Stimulated activated CD4-positive, alpha-beta T cell treated with anti-CD3 and anti-CD28 coated beads, Interleukin-1b, Interleukin-23, amount 100 ng/mL, for 24 hours (primary cell): ENCODE results near the gene ZNF275.
"Not testable (repeated sequence)": the region's sequence is repeated elsewhere in the genome, so short reads cannot be mapped to it uniquely, and the experiment has no call there.

Source experiments
- DNase-seq, 4 experiments: peaks; one replicate each; pipeline ENCODE4 v3.0.0-alpha.2; 2020; ENCODE audit warnings: low read depth in 4 of 4, low spot score in 1 of 4

The ZNF275 gene

DNA sequence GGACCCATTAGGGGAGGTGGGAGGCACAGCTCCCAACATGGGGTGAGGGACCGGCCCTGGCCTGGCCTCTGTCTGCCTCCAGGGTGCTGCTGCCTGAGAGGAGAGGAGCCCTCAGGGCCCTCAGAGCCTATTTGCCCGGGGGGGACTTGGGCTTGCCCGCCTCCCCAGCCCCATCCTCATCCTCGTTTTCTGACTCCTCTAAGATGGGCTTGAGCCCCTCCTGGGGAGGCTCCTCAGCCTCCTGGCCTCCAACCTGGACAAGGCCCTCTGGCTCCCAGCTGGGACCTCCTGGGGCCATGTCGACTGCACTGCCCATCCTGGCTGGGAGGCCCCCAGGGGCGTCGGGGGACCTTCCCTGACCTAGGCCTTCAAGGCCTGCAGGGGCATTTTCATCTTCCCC is 15.1 kb upstream of the ZNF275 start:
- no peak for DNase-seq

DNA sequence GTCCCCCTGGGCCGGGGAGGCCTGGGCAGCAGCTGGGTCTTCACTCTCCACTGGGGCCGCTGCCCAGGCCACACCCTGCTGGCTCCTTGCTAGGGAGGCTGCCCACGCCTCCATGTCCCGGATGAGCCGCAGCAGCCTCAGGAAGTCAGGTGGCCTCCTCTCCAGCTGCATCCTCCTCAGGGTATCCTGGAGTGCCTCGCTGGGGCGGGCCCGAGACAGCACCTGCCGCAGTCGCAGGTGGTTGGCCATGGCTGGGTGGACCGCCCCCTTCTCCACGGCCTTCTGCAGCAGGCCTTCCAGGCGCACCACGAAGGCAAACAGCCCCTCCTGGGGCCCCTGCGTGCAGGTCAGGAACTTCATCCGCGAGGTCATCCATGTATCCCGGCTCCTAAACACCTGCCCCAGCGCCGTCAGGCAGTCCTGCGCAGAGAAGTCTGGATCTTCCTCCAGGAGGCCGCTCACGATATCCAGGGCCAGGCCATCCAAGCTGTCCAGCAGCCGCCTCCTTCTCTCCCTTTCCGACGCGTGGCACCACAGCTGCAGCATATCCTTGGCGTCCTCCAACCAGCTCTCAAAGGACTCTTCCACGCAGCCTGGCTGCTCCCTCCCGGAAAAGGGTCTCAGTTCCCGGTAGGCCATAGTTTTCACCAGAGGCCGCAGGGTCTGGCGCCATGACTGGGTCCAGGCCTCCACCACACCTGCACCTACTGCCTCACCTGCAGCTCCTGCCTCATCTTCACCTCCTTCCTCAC is 14.5 kb upstream of the ZNF275 start:
- no peak for DNase-seq

DNA sequence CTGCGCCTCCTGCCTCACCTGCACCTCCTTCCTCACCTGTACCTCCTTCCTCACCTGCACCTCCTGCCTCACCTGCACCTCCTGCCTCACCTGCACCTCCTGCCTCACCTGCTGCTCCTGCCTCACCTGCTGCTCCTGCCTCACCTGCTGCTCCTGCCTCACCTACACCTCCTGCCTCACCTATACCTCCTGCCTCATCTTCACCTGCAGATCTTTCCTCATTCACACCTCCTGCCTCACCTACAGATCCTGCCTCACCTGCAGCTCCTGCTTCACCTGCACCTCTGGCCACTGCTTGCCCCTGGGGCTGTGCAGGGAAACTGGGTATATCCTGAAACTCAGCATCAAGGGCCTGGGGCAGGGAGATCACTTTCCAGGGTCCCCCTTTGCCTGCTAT is 13.9 kb upstream of the ZNF275 start:
- not testable (repeated sequence) for DNase-seq

DNA sequence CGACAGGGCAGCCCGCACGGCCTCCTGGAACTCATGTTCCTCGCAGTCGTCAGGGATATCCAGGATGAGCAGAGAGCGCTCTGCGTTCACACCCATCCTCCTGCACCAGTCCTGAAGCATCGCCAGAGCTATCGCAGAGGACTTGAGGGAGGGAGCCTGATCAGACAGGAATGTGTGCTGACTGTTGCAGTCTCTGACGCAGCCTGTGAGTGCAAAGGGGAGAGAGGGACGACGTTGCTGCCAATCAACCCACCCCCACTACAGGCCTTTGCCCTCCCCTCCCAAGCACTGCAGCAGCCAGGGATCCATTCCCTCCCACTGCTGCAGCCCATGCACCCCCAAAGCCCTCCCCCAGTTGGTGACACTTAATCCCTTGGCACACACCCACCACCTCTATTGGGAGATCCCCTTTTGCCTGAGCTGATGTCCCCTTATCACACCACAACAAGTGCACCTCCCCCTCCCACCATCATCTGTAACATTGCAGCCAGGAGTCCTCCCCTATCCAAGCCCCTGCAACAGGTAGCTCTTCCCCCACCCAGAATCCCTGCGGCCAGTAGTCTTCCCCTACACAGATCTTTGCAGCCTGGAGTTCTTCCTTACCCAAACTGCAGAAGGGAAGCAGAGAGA is 13.3 kb upstream of the ZNF275 start:
- no peak for DNase-seq

DNA sequence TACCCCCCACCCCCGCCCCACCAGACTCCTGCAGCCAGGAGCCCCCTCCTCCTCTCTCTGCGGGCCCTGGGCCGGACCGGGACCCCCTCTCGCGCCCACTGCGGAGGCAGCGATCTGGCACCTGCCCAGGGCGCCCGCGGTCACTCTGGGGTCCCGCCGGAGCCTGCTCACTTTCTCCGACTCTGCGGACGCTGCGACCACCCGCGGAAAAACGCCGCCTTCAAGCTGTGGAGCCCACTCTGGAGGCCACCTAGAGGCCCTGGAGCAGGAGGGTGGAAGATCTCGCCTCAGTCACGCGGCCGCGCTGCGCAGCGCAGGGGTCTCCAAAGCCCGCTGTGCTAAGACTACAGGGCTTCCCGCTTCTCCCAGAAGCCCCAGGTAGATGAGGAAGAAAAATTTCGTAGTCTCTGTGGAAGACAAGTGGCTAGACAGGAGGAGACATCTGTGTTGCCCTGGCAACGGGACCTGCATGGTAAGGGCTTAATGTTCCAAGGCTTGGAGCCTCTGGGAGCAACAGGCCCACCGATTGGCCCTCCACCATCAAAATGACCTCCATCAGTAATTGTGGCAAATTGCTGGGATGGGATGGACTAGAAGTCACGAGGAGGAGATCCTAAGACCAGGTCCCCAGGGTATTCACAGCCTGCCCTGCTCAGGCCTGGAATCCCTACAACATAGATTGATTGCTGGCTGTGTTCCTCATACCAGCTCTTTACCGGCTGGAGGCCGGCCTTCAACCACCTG is 12.4 kb upstream of the ZNF275 start, which contains the start of gene PNMA6F:
Gene PNMA6F (minus strand): TSS at position 387 of the 744 bp plus-strand sequence. CDS start 1,093 bp downstream, outside the sequence.
- no peak for DNase-seq

DNA sequence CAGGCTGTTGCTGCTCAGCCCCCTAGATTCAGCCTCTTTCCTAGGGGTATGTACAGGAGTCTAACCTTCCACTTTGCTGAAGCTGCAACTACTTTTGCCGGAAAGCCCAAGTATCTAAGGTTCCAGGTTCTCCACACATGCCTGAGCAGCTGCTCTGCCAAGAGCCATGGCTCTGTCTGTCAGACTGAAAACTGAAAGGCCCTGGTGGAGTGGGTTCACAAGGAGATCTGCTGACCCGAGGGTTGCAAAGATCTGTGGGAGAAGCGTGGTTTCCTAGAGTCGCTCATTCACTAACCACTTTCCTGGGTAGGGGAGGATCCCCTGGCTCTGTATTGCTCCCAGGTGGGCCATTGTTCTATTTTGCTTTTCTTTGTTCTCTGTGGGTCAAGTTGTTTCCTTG is 6.4 kb upstream of the ZNF275 start:
- DNase-seq: no peak

DNA sequence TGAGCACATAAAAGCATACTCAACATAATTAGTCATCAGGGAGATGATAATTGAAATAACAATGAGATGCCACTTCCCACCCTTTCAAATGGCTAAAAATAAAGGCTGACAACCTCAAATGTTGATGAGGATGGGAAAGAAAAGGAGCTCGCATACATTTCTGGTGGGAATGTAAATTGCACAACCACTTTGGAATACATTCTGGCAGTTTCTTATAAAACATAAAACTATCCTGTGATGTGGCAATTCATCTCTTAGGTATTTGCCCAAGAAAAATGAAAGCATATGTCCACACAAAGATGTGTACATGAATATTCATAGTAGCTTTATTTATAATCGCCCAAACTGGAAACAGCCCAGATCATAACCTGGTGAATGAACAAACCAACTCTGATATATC is 687 bp upstream of the ZNF275 start:
- DNase-seq: no peak

DNA sequence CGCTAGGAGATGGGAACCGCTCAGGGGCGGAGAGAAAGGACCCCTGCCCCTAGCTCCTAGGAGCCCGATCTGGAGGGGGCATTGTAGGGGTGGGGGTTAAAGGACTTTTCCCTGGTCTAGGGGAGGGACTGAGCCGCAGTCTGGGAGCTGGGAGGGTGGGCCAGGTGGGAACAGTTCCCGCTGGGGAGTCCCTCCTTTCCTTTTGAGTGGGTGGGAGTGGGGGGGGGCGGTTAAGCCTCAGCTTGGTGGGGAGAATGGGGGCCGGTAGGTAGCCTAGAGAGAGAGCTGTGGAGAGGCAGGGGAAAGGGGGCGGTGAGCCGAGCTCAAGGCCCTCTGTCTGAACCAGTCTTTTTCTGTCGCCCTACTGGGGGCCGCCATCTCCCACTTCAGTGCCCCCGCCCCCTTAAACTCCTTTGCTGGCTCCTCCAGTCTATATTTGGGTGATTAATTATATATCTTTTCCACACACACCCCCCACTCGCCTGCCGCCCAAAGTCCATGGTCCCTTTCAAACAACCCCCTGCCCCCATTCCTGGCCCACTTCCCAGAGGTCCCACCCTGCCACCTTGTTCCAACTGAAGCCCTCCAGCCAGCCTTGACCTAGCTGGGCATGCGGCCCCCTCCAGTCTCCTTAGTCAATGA is 822 bp downstream of the ZNF275 start:
- no peak for DNase-seq

DNA sequence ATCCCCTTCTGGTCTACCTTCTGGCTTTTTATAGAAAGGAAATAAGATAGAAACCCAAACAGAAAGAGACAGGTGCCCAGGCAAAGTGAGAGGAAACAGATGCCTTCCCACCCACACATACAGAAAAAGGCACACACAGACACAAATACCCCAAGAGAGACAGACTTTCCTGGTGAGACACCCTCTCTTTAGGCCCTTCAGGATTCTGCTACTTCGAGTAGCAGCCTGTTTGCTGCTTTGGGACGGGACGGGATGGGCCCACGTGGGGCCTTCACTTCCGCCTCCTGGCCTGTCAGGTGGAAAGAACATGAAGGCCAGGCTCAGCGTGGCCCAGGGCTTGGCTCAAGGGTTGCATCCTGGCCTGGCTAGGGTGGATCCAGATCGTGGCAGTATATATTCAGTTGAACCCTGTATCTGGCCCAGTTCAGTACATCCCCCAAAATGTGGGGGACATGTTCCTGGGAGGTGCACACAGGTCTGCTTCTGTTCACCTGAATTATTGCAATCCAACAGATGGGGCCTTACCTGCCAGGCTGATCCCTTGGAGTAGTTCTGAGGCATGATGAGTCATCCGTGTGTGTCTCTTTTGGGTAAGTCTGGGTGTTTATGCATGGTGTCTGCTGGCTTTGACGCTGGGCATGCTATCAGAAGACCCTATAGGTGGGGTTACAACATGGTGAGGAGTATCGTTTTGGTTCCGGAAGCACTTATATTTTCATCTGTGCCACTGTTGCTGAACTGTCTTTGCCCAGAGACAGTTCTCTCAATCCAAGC is 2.4 kb downstream of the ZNF275 start:
- no peak for DNase-seq

DNA sequence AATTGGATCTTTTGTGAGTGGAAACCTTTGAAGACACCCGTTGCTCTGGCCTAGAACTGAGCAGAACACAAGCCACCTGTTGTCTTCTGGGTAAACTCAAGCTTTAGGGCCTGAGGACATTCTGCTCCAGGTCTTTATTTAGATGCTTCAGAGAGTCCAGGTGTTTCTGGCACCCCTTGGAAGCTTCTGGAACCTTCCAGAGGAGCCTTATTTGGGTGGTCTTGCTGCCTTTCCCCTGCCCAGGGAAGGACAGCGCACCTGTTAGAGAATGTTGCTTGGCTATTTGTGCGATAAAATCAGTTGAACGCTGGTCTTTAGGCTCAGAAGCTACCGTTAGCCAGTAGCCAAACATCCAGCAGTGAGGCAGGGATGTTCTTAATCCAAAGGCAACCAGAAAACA is 3.0 kb downstream of the ZNF275 start:
- DNase-seq: no peak

DNA sequence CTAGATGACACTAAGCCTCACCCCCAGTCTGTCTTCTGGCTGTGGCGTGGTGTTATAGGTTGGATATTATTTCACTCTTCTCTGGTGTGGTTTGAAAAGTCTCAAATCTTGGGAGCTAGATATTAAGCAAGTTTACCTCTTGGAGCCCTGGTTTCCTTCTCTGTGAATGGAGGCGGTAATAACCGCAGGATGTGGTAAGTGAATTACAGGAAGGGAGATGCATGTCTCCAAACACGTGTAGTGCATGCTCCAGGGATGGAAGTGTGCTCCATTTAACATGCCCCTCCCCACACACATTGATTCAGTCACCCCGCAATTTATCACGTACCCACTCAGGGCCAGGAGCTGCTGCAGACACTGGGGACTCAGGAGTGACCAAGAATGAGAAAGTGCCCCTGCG is 4.9 kb downstream of the ZNF275 start:
- DNase-seq: no peak

DNA sequence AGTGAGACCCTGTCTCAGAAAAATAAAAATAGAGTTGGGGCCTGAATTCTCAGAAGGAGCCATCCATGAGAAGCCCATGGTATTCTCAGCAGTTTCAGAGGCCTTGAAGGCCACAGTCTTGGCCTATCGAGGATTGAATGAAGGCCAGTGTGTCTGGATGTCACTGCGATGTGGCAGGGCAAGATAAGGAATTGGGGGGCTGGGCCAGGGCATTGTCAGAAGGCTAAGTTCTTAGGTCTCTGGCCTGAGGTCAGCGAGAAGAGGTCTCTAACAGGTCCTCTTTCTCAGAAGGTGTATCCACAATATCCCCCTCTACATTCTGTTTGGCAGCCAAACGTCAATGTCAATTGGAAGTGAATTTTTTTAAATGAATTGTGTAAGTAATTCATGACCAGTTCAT is 5.7 kb downstream of the ZNF275 start:
- no peak for DNase-seq

DNA sequence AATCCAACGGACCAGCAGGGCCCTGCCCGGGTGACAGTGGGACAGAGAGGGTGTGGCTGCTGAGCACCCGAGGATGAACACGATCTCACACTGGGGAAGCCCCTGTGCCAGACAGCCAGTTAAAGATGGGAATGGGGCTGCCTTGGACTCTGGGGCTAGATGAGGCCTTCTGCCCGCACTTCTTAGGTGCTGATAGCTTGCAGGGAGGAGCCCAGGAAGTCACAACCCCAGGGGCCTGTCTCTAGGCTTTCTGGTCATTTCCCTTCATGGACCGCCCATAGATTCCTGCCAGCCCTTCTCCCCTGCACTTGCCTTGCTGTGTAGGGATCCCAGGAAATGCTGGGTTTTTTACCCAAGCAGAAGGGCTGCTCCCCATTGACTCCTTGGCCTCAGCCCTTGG is 6.2 kb downstream of the ZNF275 start:
- DNase-seq: no peak

DNA sequence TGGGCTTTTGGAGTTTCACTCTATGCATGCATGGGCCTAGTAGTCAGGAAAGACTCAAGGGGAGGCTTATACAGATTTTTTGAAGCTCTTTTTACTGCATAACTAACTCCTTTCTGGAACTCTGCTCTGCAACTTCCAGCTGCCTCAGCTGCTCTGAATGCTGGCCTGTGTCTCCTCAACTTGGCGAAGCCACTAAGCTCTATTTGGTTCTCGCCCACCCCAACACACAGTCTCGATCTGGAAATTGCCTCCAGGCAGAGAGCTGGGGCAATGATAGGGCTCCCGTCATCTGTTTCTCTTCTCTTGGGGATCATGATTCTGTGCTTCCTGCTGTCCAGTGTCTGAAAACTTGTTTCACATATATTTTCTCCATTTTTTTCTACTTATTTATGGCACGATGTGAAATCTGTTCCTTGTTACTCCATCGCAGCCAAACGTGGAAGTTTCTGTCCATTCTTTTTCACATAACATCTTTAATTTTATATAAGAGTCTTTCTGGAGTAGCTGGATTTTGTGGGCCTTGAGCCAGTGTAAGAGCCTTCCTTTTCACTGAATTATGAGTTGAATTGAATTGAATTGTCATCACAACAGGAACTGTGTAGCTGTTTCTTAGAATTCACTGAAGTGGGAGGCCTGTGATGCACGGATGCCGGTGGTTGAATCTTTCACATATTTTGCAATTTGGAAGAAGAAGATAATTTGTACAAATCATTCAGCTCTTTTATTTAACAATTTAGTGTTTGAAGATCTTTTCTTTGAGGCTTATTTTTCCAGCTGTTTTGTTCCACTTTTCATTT is 9.0 kb downstream of the ZNF275 start:
- no peak for DNase-seq

DNA sequence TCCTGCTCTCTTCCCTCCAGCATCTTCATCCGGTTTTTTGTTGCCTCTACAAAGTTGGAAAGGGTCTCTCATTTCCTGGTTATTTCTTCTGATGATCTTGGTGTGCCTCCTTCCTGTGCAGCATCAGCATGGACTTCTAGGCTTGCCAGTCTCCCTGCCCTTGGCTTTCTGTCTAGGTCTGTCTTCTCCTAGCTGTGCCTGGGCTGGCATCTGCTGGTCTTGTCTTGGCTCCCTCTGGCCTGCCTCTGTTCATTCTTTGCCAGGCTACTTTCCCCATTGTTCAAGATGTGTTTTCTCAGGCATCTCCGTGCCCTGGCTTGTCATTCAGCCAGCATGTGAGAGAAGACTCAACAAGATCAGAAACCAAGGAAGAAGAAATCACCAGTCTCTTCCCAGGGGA is 9.7 kb downstream of the ZNF275 start:
- DNase-seq: no peak

DNA sequence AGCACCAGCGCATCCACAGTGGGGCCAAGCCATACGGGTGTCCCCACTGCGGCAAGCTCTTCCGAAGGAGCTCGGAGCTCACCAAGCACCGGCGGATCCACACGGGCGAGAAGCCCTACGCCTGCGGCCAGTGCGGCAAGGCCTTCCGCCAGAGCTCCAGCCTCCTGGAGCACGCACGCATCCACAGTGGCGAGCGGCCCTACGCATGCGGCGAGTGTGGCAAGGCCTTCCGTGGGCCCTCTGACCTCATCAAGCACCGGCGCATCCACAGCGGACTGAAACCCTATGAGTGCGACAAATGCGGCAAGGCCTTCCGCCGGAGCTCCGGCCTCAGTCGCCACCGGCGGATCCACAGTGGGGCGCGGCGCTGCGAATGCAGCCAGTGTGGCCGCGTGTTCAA is 13.6 kb downstream of the ZNF275 start:
- DNase-seq: no peak

DNA sequence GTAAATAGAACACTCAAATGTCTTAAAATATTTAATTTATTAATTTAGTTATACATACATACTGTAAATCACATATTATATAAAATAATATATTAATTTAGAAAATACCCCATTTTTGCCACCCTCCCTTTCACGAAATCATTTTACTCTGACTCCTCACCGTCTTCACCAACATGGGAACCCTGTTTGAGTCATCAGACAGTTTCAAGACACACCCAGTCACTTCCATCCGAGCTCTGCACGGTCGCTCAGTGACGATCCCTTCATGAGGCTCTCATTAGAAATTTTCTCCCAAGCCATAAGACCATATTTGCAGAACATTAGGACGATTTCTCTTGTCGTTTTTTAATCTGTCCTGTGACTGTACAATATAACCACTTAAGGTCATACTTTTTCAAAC is 14.5 kb downstream of the ZNF275 start:
- DNase-seq: no peak

DNA sequence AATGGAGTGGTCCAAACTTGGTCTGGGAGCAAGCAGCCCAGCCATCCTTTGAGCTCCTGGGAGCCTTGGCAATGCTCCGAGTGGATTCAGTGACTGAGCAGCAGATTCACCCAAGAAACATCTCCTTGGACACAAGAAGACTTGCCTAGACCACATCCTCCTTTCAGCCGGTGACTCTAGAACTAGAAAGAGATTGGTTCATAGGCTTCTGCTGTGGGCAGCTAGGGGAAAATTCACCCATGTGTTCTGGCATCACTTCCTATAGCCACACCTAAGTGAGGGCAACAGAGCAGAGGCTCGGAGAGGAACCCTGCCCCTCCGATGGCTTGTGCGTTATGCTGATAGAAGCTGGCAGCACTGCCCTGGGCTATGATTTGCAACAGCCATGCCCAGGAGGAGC is 16.0 kb downstream of the ZNF275 start:
- no peak for DNase-seq

DNA sequence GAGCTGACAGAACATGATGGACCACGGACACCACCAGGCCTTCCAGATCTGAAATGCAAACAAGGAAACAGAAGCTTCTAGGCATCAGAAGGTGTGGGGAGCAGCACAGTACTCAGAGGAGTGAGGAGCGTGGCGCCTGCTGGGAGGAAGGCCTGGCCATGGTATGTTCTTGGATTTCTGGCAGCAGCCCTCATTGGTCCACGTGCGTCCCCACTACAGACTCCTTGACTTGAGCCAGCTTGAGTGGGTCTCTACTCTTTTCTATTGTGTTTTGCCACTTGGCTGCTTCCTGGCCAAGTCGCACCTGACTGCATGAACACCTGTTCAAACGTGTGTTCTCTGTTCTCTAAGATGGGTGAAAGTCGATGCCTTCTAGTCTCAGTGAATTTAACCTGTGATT is 18.0 kb downstream of the ZNF275 start:
- no peak for DNase-seq

DNA sequence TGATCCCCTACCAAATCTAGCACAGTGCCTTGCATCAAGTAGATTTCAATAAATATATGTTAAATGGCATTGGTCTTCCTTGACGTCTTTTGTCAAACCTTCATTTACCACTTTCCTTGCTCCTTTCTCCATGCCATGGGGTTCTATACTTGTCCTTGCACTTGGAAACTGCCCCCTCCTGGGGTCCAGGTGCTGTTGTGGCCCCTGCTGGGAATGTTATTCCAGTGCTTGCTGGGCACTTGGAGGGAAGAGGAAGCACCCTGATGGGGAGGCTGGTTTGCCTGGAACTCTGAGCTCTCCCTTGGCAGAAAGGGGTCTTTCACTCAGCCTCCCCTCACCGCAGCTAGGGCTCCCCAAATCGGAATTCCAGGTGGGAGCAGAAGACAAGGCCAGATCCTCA is 18.9 kb downstream of the ZNF275 start:
- no peak for DNase-seq
